Measurements from ENCODE around the gene ZNF415. TPM values are rescaled to one million over a fixed set of nuclear protein-coding genes. Genes with fewer than 3 reads are reported as not detected.
"Not testable (repeated sequence)": the region's sequence is repeated elsewhere in the genome, so short reads cannot be mapped to it uniquely, and the experiment has no call there.

ZNF415 gene
- total RNA-seq, 1 donor from 2014 or later = 18.1 TPM

DNA sequence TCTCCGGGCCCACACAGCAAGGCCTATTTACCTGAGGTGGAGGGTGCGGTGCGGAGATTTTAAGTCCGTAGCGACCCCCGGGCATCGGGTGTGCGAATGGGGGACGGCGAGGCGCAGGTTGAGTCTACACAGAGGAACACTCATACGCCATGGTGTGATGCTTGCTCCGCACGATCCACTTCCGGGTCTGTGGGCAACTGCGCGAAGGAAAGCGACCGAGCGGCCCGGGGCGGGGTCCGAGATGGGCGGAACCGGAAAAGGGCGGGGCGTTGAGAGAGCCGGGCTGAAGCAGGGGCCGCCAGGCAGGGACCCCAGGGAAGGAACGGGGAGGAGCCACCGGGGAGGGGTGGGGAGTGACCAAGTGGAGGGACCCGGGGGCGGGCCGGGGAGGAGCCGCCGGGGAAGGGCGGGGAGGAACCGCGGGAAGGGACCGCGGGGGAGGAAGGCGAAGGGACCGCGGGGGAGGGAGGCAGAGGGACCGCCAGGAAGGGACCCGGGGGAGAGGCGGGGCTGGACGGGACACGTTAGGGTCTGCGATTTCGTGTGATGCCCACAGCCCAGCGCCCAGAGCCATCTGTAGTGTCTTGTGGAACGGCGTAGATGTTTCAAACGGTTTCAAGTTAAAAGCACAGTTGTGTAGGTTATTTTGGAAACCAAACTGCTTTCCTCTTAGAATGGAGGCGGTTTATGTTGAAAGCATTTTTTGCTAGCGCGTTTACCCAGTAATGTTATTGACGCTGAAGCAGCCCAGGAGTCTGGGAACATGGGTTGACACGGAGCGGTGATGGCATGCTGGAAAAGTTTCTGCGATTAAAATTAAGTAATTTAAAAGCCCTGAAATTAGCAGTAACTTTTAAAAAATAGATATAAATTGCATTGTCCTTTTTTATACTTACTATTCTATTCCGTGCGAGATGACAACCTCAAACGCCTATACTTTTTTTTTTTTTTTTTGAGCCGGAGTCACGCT, 29.2 kb downstream of the ZNF415 start, which contains the start of gene ZNF160:
TSS of gene ZNF160 (minus strand) at position 189 of the 970 bp plus-strand sequence. CDS start 17,146 bp downstream, outside the sequence.
- peaks cover 11% of the 10 kb centered on the region for H3K4me1 Mint-ChIP-seq (ENCODE audit: low read depth)
- H3K36me3 Mint-ChIP-seq (ENCODE audit: insufficient read depth) = peaks cover 9% of the 10 kb centered on the region
- no peaks in the 10 kb centered on the region for H3K9me3 Mint-ChIP-seq (ENCODE audit: low read depth)
- H3K27ac Mint-ChIP-seq = peak within 1 kb of the TSS; percentile 95
- H3K4me3 Mint-ChIP-seq (ENCODE audit: low read depth) = peak within 1 kb of the TSS; percentile 92
- H3K27me3 Mint-ChIP-seq = no peaks in the 10 kb centered on the region
- peak; percentile 98 for DNase-seq (ENCODE audit: low spot score, unreplicated experiment)
- TF ChIP-seq, protein P1, sequence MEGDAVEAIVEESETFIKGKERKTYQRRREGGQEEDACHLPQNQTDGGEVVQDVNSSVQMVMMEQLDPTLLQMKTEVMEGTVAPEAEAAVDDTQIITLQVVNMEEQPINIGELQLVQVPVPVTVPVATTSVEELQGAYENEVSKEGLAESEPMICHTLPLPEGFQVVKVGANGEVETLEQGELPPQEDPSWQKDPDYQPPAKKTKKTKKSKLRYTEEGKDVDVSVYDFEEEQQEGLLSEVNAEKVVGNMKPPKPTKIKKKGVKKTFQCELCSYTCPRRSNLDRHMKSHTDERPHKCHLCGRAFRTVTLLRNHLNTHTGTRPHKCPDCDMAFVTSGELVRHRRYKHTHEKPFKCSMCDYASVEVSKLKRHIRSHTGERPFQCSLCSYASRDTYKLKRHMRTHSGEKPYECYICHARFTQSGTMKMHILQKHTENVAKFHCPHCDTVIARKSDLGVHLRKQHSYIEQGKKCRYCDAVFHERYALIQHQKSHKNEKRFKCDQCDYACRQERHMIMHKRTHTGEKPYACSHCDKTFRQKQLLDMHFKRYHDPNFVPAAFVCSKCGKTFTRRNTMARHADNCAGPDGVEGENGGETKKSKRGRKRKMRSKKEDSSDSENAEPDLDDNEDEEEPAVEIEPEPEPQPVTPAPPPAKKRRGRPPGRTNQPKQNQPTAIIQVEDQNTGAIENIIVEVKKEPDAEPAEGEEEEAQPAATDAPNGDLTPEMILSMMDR (IDR thresholded peaks at IDR 0.05; ENCODE audit: unreplicated experiment) = no peak

DNA sequence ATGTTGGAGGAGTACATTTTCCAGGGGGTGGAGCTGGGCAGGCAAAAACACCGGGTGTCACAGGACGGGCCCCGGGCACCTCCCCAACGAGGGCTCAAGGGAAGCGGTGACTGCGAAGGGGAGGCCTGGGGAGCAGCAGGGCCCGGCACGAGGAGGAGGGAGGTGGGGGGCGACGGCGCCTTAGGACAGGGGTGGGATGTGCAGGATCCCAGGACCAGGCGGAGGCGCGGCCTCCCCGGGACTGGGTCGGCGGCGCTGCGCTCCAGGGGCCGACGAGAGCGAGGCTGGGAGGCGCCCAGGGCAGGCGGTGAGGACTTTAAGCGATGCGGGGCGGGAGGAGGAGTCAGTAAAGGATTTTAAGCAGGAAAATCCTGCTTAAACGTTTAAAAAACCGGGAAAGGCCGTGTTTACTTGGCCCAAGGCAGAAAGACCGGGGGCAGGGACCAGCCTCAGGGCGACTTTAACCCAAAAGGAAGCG, 29.9 kb downstream of the ZNF415 start:
- Mint-ChIP-seq H3K27me3 (no peaks in the 10 kb centered on the region), H3K9me3 (ENCODE audit: low read depth) (no peaks in the 10 kb centered on the region), H3K36me3 (ENCODE audit: insufficient read depth) (peaks cover 6% of the 10 kb centered on the region), H3K4me1 (ENCODE audit: low read depth) (peaks cover 11% of the 10 kb centered on the region), H3K4me3 (ENCODE audit: low read depth) (peak overlapping the region; percentile 92), H3K27ac (peak overlapping the region; percentile 95)
- DNase-seq (ENCODE audit: low spot score, unreplicated experiment) = peak; percentile 12
- TF ChIP-seq, protein P1 (IDR thresholded peaks at IDR 0.05; ENCODE audit: unreplicated experiment) = no peak

DNA sequence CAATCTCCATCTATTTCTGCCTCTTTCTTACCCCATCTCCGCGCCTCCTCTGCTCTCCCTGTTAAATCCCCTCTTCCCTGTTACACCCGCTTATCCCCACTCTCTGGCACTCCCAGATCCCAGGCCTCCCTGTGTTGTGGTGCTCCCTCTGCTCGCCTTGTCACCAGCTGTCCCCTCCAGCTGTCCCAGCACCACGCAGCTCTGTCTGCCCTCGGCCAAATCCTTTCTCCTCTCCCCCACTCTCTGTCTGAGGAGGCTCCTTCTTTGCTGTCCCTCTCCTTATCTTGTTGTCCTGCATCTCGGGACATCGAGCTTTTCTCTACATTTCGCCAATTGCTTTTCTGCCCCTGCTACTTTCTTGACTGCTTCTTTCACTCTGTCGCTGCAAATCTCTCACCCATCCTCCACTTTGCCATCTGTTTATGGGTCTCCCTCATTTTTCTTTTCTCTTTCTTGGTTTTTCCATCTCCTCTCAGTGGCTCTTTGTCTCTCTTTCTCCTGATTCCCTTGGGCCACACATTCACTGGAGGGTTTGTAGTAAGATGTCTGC, 30.4 kb downstream of the ZNF415 start:
- TF ChIP-seq, protein P1 (IDR thresholded peaks at IDR 0.05; ENCODE audit: unreplicated experiment) = no peak
- peak overlapping the region; percentile 92 for H3K4me3 Mint-ChIP-seq (ENCODE audit: low read depth)
- peaks cover 6% of the 10 kb centered on the region for H3K36me3 Mint-ChIP-seq (ENCODE audit: insufficient read depth)
- H3K27ac Mint-ChIP-seq = peak overlapping the region; percentile 95
- no peaks in the 10 kb centered on the region for H3K27me3 Mint-ChIP-seq
- H3K9me3 Mint-ChIP-seq (ENCODE audit: low read depth) = no peaks in the 10 kb centered on the region
- DNase-seq (ENCODE audit: low spot score, unreplicated experiment) = no peak
- peaks cover 16% of the 10 kb centered on the region for H3K4me1 Mint-ChIP-seq (ENCODE audit: low read depth)

DNA sequence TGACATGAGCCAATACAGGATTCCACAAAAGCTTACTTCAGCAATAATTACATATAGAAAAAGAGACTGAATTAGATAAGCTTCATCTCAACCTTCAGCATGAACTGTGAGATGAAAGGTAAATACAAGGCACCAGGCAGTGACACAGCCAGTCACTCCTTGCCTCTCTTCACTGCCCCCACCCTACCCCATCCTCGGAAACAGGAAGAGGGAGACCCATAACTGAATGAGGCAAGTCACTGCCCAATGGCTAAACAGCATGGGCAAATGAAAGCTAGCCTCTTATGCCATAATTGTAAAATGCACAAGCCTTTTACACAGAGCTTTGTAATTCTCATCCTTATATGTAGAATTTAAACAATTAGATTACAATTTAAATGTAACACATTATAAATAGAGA, 31.2 kb downstream of the ZNF415 start:
- DNase-seq (ENCODE audit: low spot score, unreplicated experiment) = no peak
- Mint-ChIP-seq H3K4me3 (ENCODE audit: low read depth) (peak overlapping the region; percentile 92), H3K9me3 (ENCODE audit: low read depth) (no peaks in the 10 kb centered on the region), H3K36me3 (ENCODE audit: insufficient read depth) (peaks cover 7% of the 10 kb centered on the region), H3K27me3 (no peaks in the 10 kb centered on the region), H3K27ac (no peak overlapping the region), H3K4me1 (ENCODE audit: low read depth) (peaks cover 20% of the 10 kb centered on the region)
- TF ChIP-seq, protein P1 (IDR thresholded peaks at IDR 0.05; ENCODE audit: unreplicated experiment) = no peak

DNA sequence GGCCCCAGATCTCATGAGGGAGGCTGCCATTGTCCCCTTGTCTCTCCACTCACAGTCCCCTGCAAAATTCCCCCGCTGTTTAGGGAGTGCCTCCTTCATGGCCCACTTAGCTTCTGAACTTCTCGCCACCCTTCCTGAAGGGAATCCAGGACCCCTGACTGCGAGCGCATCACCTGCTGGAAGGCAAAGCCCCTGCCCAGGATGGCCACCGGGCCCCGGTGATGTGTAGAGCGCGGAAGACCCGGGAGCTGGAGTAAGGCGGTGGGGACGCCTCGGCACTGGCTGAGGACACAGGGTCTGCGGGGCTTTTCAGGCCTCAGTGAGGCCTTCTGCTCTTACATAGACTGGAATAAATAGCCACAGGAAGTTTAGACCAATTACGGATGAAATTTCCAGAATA, 34.1 kb downstream of the ZNF415 start:
- DNase-seq (ENCODE audit: low spot score, unreplicated experiment); H3K4me3 Mint-ChIP-seq (ENCODE audit: low read depth); H3K27me3 Mint-ChIP-seq; H3K27ac Mint-ChIP-seq; H3K9me3 Mint-ChIP-seq (ENCODE audit: low read depth): not testable (repeated sequence)
- Mint-ChIP-seq H3K36me3 (ENCODE audit: insufficient read depth) (peaks cover 12% of the 10 kb centered on the region), H3K4me1 (ENCODE audit: low read depth) (peaks cover 27% of the 10 kb centered on the region)

DNA sequence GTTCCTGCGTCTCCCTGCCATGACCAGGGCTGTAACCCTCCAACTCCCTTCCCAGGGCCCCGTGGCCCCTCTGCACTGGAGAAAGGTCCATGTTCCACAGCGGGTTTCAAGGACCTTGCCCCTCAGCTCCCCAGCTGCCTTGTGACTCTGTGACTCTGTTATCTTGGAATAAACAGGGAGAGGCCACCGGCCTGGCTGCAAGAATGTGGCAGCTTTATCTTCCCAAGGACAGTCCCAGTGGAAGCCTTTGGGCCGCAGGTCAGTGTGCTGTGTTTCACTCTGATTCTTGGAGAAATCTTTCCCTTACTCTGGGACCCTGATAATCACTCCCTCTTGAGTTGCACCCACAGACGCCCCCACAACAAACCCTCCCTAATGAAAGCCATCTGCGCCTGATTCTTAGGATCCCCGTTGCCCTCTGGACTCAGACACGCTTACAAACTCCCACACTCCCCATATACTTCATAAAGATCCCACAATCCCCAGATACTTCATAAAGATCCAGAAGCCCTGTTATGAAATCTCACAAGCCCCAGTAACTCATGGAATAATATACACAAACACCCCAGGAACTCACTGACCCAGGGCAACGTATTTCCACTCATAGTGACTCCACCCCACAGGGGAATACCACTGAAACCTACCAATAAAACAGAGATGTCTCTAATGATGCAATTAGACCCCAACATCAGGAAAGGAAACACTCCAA, 35.6 kb downstream of the ZNF415 start:
- not testable (repeated sequence) for H3K4me3 Mint-ChIP-seq (ENCODE audit: low read depth); DNase-seq (ENCODE audit: low spot score, unreplicated experiment); H3K27me3 Mint-ChIP-seq; H3K9me3 Mint-ChIP-seq (ENCODE audit: low read depth)
- Mint-ChIP-seq H3K4me1 (ENCODE audit: low read depth) (peaks cover 22% of the 10 kb centered on the region), H3K27ac (peak overlapping the region; percentile 75), H3K36me3 (ENCODE audit: insufficient read depth) (peaks cover 12% of the 10 kb centered on the region)

DNA sequence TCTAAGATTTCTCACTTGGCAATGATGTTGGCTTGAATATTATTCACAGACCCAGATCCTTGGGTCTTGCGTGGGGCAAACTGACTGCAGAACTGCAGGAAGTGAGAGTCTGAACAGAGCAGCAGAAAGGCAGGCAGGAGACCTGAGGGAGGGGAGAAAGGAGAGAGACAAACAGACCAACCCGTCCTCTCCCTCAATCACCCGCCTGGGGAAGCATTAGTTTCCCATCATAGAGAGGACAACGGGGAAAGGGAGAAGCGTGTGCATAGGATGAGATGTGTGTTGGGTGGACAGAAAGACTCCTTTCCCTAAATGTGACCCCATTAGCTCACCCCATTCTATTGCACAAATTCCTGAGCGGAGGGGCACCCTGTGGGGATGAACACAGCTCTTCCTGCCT, 36.1 kb downstream of the ZNF415 start:
- H3K27ac Mint-ChIP-seq; H3K27me3 Mint-ChIP-seq; H3K4me3 Mint-ChIP-seq (ENCODE audit: low read depth); H3K9me3 Mint-ChIP-seq (ENCODE audit: low read depth); DNase-seq (ENCODE audit: low spot score, unreplicated experiment): not testable (repeated sequence)
- Mint-ChIP-seq H3K4me1 (ENCODE audit: low read depth) (peaks cover 17% of the 10 kb centered on the region), H3K36me3 (ENCODE audit: insufficient read depth) (peaks cover 12% of the 10 kb centered on the region)

All from progenitor cell of endocrine pancreas (in vitro differentiated cells).